T47D (cell line): ENCODE results near the gene MAP3K4.
"Not testable (repeated sequence)": the region's sequence is repeated elsewhere in the genome, so short reads cannot be mapped to it uniquely, and the experiment has no call there.

Experiments
- DNase-seq, 2 experiments: peaks; one replicate each; pipeline versions ENCODE4 v3.0.0 to v3.0.0-alpha.2; 2011 to 2012; ENCODE audit warnings: low read depth in 1 of 2, low spot score in 1 of 2
- JUND ChIP-seq: IDR thresholded peaks from 2 replicates; pipeline ENCODE4 v1.6.1; 2012; ENCODE audit warnings: low read depth
- in situ Hi-C: cut with HindIII; loops from 2 replicates; pipeline ENCODE4 v1.10.0; 2016; ENCODE audit warnings: low sequenced_read_pairs, low pct_unique_long_range_greater_than_20kb

MAP3K4 gene

GRCh38 chr6:161117942-161118341, 126.4 kb downstream of the MAP3K4 start:
- in situ Hi-C loops = no loop called here
- DNase-seq = no peak
- TF ChIP-seq JUND = no peak

GRCh38 chr6:161123319-161123718, 131.8 kb downstream of the MAP3K4 start:
- DNase-seq, in situ Hi-C loops: not testable (repeated sequence)

- no peak for TF ChIP-seq JUND
- in situ Hi-C loops = no loop called here
- no peak for DNase-seq
Measured at GRCh38 chr6:161125591-161125990, 134.0 kb downstream of the MAP3K4 start.

- no peak for DNase-seq
- in situ Hi-C loops = no loop called here
- TF ChIP-seq JUND = no peak
Measured at GRCh38 chr6:161127071-161127740, 135.6 kb downstream of the MAP3K4 start.

GRCh38 chr6:161128230-161128629, 136.7 kb downstream of the MAP3K4 start:
- TF ChIP-seq JUND = no peak
- DNase-seq = no peak
- in situ Hi-C loops = no loop called here

- no peak for TF ChIP-seq JUND
- in situ Hi-C loops = no loop called here
- no peak for DNase-seq
Measured at GRCh38 chr6:161128680-161129196, 137.2 kb downstream of the MAP3K4 start.

GRCh38 chr6:161130541-161130940, 139.0 kb downstream of the MAP3K4 start:
- no peak for TF ChIP-seq JUND
- DNase-seq = peak in 1 of 2 experiments; percentile 15
- in situ Hi-C loops = no loop called here

- no peak for TF ChIP-seq JUND
- in situ Hi-C loops = no loop called here
- DNase-seq = no peak
Measured at GRCh38 chr6:161130967-161131766, 139.6 kb downstream of the MAP3K4 start.

- DNase-seq = no peak
- in situ Hi-C loops = no loop called here
- no peak for TF ChIP-seq JUND
Measured at GRCh38 chr6:161132384-161132783, 140.8 kb downstream of the MAP3K4 start.

GRCh38 chr6:161133963-161134362, 142.4 kb downstream of the MAP3K4 start:
- no peak for TF ChIP-seq JUND
- DNase-seq = no peak
- in situ Hi-C loops = no loop called here

- no peak for TF ChIP-seq JUND
- in situ Hi-C loops = no loop called here
- DNase-seq = no peak
Measured at GRCh38 chr6:161134550-161135298, 143.2 kb downstream of the MAP3K4 start.

GRCh38 chr6:161135695-161136591, 144.4 kb downstream of the MAP3K4 start:
- no peak for TF ChIP-seq JUND

More at GRCh38 chr6:161135695-161136591, 144.4 kb downstream of the MAP3K4 start:
- in situ Hi-C loops = no loop called here
- DNase-seq = no peak
